Fibroblast of the conjunctiva (primary cell): ENCODE results near the gene HAO1.
A peak's percentile ranks its signal among the peaks of the same experiment; 100 is the strongest.
"Not testable (repeated sequence)": the region's sequence is repeated elsewhere in the genome, so short reads cannot be mapped to it uniquely, and the experiment has no call there.

ENCODE experiments used
- DNase-seq: peaks from one replicate; pipeline ENCODE4 v3.0.0-alpha.2; 2010; ENCODE audit warnings: low read depth

The HAO1 gene

GRCh38 chr20:7940341-7940740 is at the start of gene HAO1:
Gene HAO1, minus strand, starts transcription at chr20:7940458. Its CDS starts 36 bp downstream, at chr20:7940422.
- no peak for DNase-seq

- no peak for DNase-seq
These were observed 49.1 kb upstream of the HAO1 start for GRCh38 chr20:7989379-7989778.

- DNase-seq = no peak
These were observed 45.7 kb upstream of the HAO1 start for GRCh38 chr20:7985916-7986315.

GRCh38 chr20:7984192-7984591 is 43.9 kb upstream of the HAO1 start:
- no peak for DNase-seq

- no peak for DNase-seq
These were observed 41.1 kb upstream of the HAO1 start for GRCh38 chr20:7981374-7981773.

GRCh38 chr20:7980332-7981046 is 40.2 kb upstream of the HAO1 start:
- DNase-seq = peak; percentile 37

- no peak for DNase-seq
These were observed 37.5 kb upstream of the HAO1 start for GRCh38 chr20:7977709-7978108.

GRCh38 chr20:7975851-7976414 is 35.7 kb upstream of the HAO1 start:
- no peak for DNase-seq

- no peak for DNase-seq
These were observed 34.7 kb upstream of the HAO1 start for GRCh38 chr20:7974785-7975435.

GRCh38 chr20:7971536-7972280 is 31.4 kb upstream of the HAO1 start:
- no peak for DNase-seq

GRCh38 chr20:7967199-7967844 is 27.1 kb upstream of the HAO1 start:
- no peak for DNase-seq

- no peak for DNase-seq
These were observed 25.9 kb upstream of the HAO1 start for GRCh38 chr20:7966176-7966575.

GRCh38 chr20:7959484-7959883 is 19.2 kb upstream of the HAO1 start:
- DNase-seq = no peak

- DNase-seq = not testable (repeated sequence)
These were observed 16.3 kb upstream of the HAO1 start for GRCh38 chr20:7956561-7956960.

GRCh38 chr20:7950387-7950786 is 10.1 kb upstream of the HAO1 start:
- no peak for DNase-seq

GRCh38 chr20:7943891-7944290 is 3.6 kb upstream of the HAO1 start:
- no peak for DNase-seq

- DNase-seq = no peak
These were observed 595 bp downstream of the HAO1 start for GRCh38 chr20:7939663-7940062.

- no peak for DNase-seq
These were observed 2.2 kb downstream of the HAO1 start for GRCh38 chr20:7938058-7938457.

- no peak for DNase-seq
These were observed 2.9 kb downstream of the HAO1 start for GRCh38 chr20:7937328-7937727.

GRCh38 chr20:7935027-7935551 is 5.2 kb downstream of the HAO1 start:
- DNase-seq = no peak

GRCh38 chr20:7933346-7933745 is 6.9 kb downstream of the HAO1 start:
- DNase-seq = no peak

- no peak for DNase-seq
These were observed 9.9 kb downstream of the HAO1 start for GRCh38 chr20:7930343-7930742.
